Skeletal muscle satellite cell (primary cell): ENCODE measurements around the gene RNPEPL1.
A peak's percentile ranks its signal among the peaks of the same experiment; 100 is the strongest.
"Not testable (repeated sequence)": the region's sequence is repeated elsewhere in the genome, so short reads cannot be mapped to it uniquely, and the experiment has no call there.

Source experiments
- H3K27me3 ChIP-seq: 2 replicates; pipeline ENCODE4 v1.7.0; 2013; ENCODE audit warnings: low read length; ENCODE audit not compliant: control insufficient read depth, insufficient read depth
- H3K36me3 ChIP-seq: 2 replicates; pipeline ENCODE4 v1.7.0; 2013; ENCODE audit warnings: mild to moderate bottlenecking, control low read depth, low read length; ENCODE audit not compliant: insufficient read depth
- H3K4me1 ChIP-seq: 2 replicates; pipeline ENCODE4 v1.7.0; 2013; ENCODE audit warnings: low read length; ENCODE audit not compliant: control insufficient read depth, insufficient read depth
- H3K4me2 ChIP-seq: 2 replicates; pipeline ENCODE4 v1.7.0; 2013; ENCODE audit warnings: mild to moderate bottlenecking, low read length
- H3K4me3 ChIP-seq: 2 replicates; pipeline ENCODE4 v1.7.0; 2013; ENCODE audit warnings: low read length
- H3K9ac ChIP-seq: 2 replicates; pipeline ENCODE4 v1.7.0; 2013; ENCODE audit warnings: mild to moderate bottlenecking, low read depth, low read length, moderate library complexity
- H3K9me3 ChIP-seq: replicated peaks from 2 replicates; pipeline ENCODE4 v1.7.0; 2013; ENCODE audit warnings: mild to moderate bottlenecking, control low read depth, low read length

The RNPEPL1 gene

GRCh38 chr2:240560480-240561324, 7.6 kb upstream of the RNPEPL1 start:
- Histone ChIP-seq H3K9ac (peak overlapping the region; percentile 96), H3K27me3 (no peaks in the 10 kb centered on the region), H3K36me3 (peaks cover 3% of the 10 kb centered on the region), H3K4me1 (peaks cover 31% of the 10 kb centered on the region), H3K9me3 (no peaks in the 10 kb centered on the region), H3K4me2 (peak overlapping the region; percentile 88), H3K4me3 (peak overlapping the region; percentile 93)

- Histone ChIP-seq H3K4me1 (peaks cover 37% of the 10 kb centered on the region), H3K9ac (peak overlapping the region; percentile 67), H3K36me3 (peaks cover 3% of the 10 kb centered on the region), H3K9me3 (no peaks in the 10 kb centered on the region), H3K4me3 (peak overlapping the region; percentile 93), H3K4me2 (peak overlapping the region; percentile 88), H3K27me3 (no peaks in the 10 kb centered on the region)
Observed at GRCh38 chr2:240561325-240561971, 6.8 kb upstream of the RNPEPL1 start.

- not testable (repeated sequence) for H3K4me3 ChIP-seq, H3K4me2 ChIP-seq, H3K36me3 ChIP-seq, H3K9me3 ChIP-seq, H3K27me3 ChIP-seq, H3K9ac ChIP-seq
- H3K4me1 ChIP-seq, result peaks cover 47% of the 10 kb centered on the region
Observed at GRCh38 chr2:240563231-240563630, 5.1 kb upstream of the RNPEPL1 start.

- Histone ChIP-seq H3K4me2 (no peak overlapping the region), H3K4me1 (peaks cover 47% of the 10 kb centered on the region), H3K4me3 (no peak overlapping the region)
Observed at GRCh38 chr2:240563951-240564560, 4.2 kb upstream of the RNPEPL1 start.

GRCh38 chr2:240564561-240565332, 3.5 kb upstream of the RNPEPL1 start:
- peaks cover 3% of the 10 kb centered on the region for H3K36me3 ChIP-seq
- no peaks in the 10 kb centered on the region for H3K9me3 ChIP-seq
- H3K27me3 ChIP-seq, result no peaks in the 10 kb centered on the region
- no peak overlapping the region for H3K9ac ChIP-seq
- H3K4me2 ChIP-seq, result no peak overlapping the region
- H3K4me1 ChIP-seq, result peaks cover 47% of the 10 kb centered on the region
- H3K4me3 ChIP-seq, result no peak overlapping the region

More at GRCh38 chr2:240563951-240564560, 4.2 kb upstream of the RNPEPL1 start:
- Histone ChIP-seq H3K9ac (no peak overlapping the region), H3K36me3 (peaks cover 3% of the 10 kb centered on the region), H3K9me3 (no peaks in the 10 kb centered on the region), H3K27me3 (no peaks in the 10 kb centered on the region)

- Histone ChIP-seq H3K4me1 (peaks cover 48% of the 10 kb centered on the region), H3K36me3 (peaks cover 3% of the 10 kb centered on the region), H3K9ac (peak overlapping the region; percentile 44), H3K9me3 (no peaks in the 10 kb centered on the region), H3K27me3 (no peaks in the 10 kb centered on the region), H3K4me3 (peak overlapping the region; percentile 36), H3K4me2 (peak overlapping the region; percentile 78)
Observed at GRCh38 chr2:240565333-240566202, 2.7 kb upstream of the RNPEPL1 start.

- no peaks in the 10 kb centered on the region for H3K9me3 ChIP-seq
- peak overlapping the region; percentile 100 for H3K4me2 ChIP-seq
- H3K27me3 ChIP-seq, result no peaks in the 10 kb centered on the region
- H3K9ac ChIP-seq, result peak overlapping the region; percentile 44
- peaks cover 44% of the 10 kb centered on the region for H3K4me1 ChIP-seq
- H3K36me3 ChIP-seq, result peaks cover 3% of the 10 kb centered on the region
- peak overlapping the region; percentile 90 for H3K4me3 ChIP-seq
Observed at GRCh38 chr2:240566203-240567136, 1.8 kb upstream of the RNPEPL1 start.

GRCh38 chr2:240567137-240567871, 980 bp upstream of the RNPEPL1 start:
- H3K4me1 ChIP-seq, result peaks cover 39% of the 10 kb centered on the region
- peak overlapping the region; percentile 90 for H3K4me3 ChIP-seq
- H3K9me3 ChIP-seq, result no peaks in the 10 kb centered on the region
- no peaks in the 10 kb centered on the region for H3K27me3 ChIP-seq
- H3K4me2 ChIP-seq, result peak overlapping the region; percentile 100
- H3K9ac ChIP-seq, result peak overlapping the region; percentile 78
- peaks cover 3% of the 10 kb centered on the region for H3K36me3 ChIP-seq

- peak overlapping the region; percentile 81 for H3K4me2 ChIP-seq
- peak overlapping the region; percentile 78 for H3K4me3 ChIP-seq
- no peaks in the 10 kb centered on the region for H3K27me3 ChIP-seq
- H3K9me3 ChIP-seq, result no peaks in the 10 kb centered on the region
- peak overlapping the region; percentile 66 for H3K9ac ChIP-seq
- H3K4me1 ChIP-seq, result peaks cover 39% of the 10 kb centered on the region
- H3K36me3 ChIP-seq, result no peaks in the 10 kb centered on the region
Observed at GRCh38 chr2:240568678-240569522, 616 bp downstream of the RNPEPL1 start.
